Activated CD4-positive, alpha-beta T cell treated with anti-CD3 and anti-CD28 coated beads, Interleukin-2, amount 50 U/mL, for 24 hours (primary cell): ENCODE data around the gene SMIM21.

ENCODE experiments used
- DNase-seq, 2 donors: peaks; one replicate each; pipeline ENCODE4 v3.0.0-alpha.2; 2020; ENCODE audit warnings: low read depth in 1 of 2, low spot score in 1 of 2

SMIM21 gene

DNA sequence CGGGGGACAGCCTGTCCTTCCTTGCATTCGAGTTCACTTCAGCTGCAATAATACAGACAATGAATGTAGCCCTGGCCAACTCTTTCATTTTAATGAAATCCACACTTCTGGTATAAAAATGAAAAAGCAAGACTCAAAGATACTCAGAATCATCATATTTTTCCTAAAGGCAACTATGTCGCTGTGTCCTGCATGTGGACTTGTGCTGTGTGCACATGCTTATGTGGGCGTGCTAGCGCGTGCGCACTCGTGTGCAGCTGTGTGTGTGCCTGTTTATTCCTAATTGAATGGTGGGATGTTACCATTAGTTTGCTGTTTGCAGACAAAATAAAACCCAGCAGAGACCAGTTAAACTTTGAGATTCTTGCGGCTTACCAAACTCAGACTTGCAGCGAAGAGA lies 49.6 kb downstream of the SMIM21 start:
- DNase-seq = no peak

DNA sequence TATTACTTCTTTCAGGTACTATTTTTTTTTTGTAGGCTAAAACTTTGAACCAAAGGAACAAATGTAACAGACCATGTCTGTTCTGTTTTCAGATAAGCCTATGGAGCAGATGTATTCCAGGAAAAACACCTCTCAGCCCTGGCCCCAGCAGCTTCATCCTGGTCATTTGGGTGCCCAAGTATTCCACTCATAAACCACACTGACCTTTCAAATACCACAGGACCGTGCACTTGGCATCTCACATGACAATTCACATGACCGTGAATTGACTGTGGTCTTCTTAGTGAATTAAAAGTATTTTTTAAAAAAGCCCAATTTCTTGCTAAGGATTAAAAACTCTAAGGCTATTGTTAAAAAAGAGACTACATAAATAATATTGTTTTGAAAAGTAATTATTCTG lies 50.2 kb downstream of the SMIM21 start:
- no peak for DNase-seq

DNA sequence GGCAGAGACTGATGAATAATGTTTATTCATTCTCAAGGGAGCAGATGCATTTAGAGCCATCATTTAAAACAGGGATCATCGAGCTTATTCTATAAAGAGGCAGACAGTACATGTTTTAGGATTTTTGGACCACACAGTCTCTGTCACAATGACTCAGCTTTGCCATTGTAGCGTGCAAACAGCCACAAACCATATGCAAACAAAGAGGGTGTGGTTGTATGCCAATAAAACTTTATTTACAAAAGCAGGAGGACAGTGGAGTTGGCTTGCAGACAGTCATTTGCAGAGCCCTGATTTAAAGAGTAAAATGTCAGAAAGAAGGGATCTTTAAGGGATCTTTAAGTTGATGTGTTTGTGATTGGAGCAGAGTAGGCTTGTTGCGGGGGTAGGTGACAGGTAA lies 51.5 kb downstream of the SMIM21 start:
- DNase-seq = no peak

DNA sequence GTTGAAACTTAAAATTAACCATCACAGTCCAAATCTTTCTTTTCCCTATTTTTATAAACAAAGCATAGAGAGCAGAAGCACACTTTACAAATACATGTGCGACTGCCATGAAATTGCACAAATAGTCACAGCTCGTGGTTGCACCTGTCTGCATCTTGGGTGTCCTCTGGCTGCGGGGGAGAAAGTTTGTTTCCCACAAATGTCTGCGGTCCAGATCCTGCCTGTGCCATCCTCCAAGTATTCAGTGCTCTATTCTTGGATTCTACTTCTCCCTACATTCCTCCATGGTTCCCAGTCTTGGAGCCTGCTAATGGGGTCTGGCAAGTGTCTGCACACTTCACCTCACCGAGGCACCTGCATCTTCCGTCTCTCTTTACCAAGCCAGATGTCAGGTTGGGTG lies 52.2 kb downstream of the SMIM21 start:
- DNase-seq = no peak

DNA sequence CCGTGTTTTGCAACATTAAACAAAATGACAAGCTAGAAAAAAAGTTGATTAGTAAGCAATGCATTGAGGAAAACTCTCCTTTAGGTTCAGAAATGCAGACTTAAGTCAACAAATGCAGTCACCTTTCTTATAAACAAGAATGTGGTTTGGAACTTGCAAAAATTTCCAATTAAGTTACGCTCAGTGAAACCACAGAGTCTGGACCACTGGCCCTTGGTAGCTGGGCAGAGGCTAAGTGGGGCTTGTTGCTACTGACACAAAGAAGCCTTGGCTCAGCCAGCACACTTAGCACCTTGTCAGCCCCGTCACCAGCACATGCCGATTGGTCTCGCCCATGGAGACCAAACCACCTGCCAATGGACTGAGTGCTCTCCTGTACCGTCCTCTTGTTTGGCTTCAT lies 53.0 kb downstream of the SMIM21 start:
- DNase-seq = no peak

DNA sequence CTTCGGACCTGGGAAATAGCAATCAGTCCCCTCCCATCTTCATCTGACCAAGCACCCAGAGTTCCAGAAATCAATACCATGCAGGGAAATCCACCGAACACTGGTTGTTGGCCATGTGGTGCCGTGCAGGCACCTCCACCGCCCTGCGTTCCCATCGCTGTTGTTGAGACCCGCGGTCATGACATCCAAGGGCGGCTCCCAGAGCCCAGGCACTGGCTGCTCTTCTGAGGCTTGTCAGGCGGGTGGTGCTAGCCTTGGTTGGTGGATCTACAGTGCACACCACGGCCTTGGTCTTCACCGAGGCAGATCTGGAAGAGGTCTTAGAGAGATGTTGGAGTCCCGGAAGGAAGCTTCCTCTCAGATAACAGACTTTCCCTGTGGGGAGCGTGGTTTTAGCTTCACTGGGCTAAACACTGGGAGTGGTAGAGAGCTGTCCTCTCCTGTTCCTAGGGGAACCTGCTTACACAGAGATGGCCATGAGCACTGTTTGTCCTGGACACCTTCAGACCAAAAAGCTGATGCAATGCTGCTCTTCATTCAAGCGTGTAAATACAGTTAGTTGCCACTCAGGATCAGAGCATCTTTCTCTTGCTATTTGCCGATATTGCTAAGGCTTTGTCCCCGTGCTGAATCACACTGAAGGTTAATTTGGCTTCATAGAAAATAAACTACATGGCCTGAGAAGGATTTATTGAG lies 58.3 kb downstream of the SMIM21 start:
- no peak for DNase-seq

DNA sequence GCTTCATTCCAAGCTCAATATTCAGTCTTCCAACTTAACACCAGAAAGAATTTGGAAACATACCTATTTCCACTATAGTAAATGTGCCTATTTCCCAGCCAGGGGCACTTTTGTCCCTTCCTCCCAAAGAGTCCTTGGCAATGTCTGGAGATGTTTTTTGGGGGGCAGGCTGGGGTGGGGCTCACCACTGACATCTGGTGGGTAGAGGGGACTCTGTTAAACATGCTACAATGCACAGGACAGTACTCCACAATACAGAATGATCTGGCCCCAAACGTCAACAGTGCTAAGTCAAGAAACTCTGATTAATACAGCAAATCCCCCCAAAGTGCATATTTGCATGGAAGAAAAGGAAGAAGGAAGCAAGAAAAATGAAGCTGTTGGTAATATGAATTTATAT lies 61.7 kb downstream of the SMIM21 start:
- DNase-seq = no peak

DNA sequence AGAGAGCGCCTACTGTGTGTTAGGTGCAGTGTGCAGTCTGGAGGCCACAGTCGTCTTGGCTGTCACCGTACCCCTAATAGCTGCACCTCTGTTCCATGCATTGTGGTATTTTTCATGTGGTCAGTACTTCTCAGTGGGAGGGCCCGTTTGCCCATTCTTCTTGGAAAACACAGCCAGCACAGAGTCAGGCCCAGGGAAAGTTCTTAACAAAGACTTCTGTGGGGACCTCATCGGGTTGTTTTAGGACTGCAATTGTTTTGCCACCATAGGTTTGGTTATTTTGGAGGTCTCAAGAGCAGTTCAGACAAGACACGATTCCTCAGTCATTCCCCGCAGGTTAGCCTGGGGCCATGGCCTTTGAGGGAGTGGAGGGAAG lies 62.3 kb downstream of the SMIM21 start:
- DNase-seq = no peak

DNA sequence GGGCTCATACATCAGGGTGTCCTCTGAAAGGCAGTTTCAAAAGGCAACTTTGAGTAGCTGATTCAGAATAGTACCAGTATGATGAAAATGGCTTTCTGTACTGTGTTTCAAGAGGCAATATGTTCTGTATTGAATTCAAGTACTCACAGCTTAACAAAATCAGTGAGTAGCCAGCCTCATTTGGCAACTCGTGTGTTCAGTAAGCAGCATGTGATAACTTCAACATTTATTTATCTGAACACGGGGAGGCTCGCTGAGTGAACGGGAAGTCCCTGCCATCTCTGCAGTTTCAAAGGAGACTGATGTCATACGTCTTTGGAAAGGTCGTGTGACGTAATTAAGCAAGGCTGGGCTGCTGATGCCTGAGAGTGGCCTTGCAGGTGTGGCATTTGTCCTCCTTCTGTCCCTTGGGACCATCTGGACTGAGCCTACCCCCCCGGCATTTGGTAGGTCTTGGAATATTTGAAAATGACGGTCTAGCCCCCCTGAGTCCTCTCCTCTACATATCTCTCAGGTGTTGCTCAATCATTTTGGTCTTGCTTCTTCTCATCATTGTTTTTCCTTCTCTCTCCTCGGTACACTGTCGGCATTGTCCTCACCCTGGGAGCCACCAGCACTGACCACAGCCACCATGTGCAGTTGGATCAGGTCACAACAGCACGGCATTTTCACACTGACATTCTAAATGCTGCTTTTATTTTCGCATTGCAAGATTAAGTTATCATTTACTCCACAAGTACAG lies 62.8 kb downstream of the SMIM21 start:
- DNase-seq = no peak

DNA sequence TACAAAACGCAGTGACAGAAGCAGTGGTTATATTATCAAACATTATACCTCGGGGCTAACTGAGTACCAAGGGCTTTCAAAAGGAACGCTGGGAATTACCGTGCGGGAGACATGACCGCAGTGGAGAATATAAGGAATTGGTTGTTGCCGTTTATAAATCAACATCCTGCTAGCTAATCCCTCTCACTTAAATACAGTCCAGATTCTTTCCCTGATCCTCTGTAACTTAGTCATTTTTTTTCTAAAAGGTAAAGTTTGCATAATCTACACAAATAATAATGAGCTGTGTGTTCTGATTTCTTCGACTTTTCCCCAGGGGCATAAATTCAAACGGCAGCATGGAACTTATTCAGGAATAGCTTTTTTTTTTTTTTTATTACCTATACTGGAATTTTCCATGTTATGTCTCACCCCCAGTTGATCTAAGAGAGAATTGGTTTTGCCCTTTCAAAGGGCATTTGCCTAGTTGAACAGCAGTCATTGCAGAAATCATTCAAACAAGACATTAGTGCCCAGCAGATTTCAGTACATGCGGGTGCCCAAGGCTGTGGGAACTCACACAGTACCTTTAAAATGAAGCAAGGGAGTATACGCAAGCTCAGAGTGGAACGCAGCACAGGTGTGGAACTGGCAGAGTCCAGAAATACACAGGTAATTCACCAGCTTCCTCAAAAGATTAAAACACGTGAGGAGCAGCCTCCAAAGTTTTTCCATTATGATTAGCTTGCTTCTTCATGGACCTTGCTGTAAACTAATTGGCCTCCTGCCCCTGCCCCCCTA lies 63.9 kb downstream of the SMIM21 start:
- DNase-seq = no peak

DNA sequence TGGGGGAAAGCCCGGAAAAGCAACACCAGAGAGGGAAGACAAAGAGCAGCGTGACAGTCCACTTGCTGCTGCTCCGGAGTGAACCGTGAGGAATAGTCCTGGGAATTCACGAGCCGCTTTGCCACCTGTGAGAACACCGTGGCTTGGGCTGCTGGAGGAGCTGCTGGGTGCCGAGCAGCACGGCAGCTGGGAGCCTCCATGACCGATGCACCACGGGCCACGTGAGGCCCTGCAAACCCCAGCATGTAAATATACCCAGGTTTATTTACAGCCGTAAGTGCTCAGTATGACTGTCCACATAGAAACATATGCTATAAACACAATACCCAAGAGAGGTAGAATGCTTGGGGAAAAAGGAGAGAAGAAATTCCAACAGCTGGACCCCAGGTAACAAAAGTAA lies 65.1 kb downstream of the SMIM21 start:
- no peak for DNase-seq

DNA sequence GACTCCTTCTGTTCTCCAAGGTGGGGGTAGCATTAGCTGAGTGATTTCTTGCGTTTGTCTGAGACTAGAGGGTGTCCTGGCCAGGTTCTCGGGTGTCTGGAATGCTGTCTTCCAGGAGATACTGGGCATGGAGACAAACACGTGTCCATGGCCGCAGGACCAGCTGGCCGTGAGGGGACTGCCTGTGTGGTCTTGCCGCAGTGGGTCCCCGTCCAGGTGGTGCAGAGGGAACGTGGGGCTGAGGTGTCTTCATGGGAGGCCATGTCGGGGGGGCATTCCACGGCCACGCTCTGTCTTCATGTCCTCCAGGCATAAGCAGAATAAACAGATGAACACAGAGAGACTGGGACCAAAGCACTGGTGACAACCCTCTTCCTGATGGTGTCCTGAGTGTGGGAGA lies 66.6 kb downstream of the SMIM21 start:
- no peak for DNase-seq

DNA sequence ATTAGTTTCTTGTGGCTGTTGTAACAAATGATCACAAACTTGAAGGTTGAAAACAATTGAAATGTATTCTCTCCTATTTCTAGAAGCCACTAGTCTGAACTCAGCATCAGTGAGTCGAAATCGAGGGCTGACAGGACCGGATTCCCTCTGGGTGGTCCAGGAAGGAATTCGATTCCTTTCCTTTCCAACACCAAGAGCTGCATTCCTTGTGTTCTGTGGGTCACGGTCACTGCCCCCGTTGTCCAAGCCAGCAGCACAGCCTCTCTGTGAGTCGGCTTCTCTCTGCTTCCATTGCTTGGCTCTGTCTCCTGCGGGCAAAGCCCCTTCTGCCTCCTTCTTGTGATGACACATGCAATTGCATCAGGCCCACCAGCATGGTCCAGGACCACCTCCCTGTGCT lies 67.3 kb downstream of the SMIM21 start:
- DNase-seq = no peak
